ENCODE data around the gene C19orf53.

Gene C19orf53

DNA sequence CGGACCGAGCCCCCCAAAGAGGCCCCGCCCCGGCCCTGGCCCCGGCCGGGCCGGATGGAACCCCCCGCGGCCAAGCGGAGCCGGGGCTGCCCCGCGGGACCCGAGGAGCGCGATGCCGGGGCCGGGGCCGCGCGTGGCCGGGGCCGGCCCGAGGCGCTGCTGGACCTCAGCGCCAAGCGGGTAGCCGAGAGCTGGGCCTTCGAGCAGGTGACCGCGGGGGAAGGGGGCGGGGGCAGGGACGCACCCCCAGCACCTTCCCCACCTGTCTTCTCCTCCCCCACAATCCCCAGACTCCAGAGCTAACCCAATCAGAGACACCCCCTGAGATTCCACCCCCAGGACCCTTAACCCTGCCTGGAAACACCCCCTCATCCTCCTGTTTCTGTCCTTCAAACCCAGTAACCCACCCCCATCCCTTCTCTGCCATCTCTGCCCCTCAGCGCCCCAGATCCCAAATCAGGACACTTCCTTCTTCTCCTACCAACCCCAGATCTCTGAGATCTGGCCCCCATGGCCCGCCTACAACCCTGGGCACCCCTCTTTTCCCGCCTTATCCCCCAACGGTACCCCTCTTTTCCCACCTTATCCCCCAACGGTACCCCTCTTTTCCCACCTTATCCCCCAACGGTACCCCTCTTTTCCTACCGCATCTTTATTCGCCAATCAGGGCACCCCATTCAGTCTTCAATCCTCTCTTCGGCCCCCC, 21.5 kb downstream of the C19orf53 start:
- CTCF ChIA-PET: interaction anchor here (1.4 to 2.7 kb wide), 2 partner anchors 40 to 66 kb away, joined by 4 to 11 read pairs; no protein-coding TSS in a partner anchor
- peak; percentile 45 for DNase-seq
- Mint-ChIP-seq H3K4me3 (peak overlapping the region; percentile 78), H3K36me3 (peaks cover 4% of the 10 kb centered on the region), H3K27me3 (no peaks in the 10 kb centered on the region), H3K4me1 (peaks cover 32% of the 10 kb centered on the region), H3K27ac (peak overlapping the region; percentile 86), H3K9me3 (no peaks in the 10 kb centered on the region)

DNA sequence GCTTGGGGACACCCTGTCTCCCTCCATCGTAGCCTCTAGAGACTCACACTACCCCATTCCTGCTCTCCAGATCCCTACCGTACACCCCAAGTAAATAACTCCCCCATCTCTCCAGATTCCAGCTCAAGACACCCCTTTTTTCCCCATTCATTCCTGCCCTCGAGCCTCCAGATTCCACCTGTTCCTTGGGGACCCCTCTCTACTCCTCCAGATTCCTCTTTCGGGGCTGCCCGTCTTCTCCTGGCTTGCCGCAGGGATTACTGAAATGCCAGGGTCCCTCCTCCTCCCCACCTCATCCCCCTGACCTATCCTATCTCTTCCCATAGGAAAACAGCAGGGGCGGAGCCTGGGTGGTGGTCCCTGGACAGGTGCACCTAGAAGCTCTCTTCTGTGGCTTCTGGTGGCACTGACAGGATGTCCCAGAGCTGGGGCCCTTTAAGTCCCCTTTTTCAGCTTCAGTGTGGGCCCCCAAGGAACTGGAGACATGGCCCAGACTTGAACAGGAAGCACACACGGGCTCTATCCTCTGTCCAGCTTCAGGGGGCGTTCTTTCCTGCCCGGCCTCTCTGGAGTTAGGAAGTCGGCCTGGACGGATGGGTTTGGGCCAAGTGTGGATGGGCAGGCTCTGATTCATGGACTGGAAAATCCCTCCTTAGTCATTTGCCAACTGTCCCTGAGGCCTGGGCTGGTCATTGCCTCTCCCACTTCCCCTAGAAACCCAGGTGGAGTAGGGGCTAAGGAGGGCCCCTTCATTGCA, 22.2 kb downstream of the C19orf53 start:
- no peaks in the 10 kb centered on the region for H3K27me3 Mint-ChIP-seq
- peaks cover 6% of the 10 kb centered on the region for H3K36me3 Mint-ChIP-seq
- DNase-seq: no peak
- peak overlapping the region; percentile 86 for H3K27ac Mint-ChIP-seq
- CTCF ChIA-PET: interaction anchor here (1.4 to 2.1 kb wide), 3 partner anchors 40 to 65 kb away, joined by 4 to 9 read pairs (median 6); no protein-coding TSS in a partner anchor
- H3K4me3 Mint-ChIP-seq: peak overlapping the region; percentile 78
- peaks cover 32% of the 10 kb centered on the region for H3K4me1 Mint-ChIP-seq
- no peaks in the 10 kb centered on the region for H3K9me3 Mint-ChIP-seq

DNA sequence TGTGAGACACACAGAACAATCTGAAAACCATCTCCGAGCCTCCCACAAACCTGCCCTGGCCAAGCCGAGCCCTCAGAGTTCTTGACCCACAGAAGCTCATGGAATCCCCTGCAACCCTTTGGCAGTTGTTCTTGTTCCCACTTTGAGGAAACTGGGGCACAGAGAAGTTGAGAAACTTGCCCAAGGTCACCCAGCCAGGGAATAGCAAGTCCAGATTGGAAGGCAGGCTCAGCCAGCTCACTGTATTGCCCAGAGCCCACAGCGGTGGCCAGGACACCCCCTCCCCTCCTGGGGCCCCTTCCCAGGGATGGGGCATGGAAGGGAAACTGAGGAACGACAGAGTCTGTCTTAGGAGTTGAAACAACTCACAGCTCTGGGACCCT, 22.8 kb downstream of the C19orf53 start:
- DNase-seq: no peak
- Mint-ChIP-seq H3K4me3 (peak overlapping the region; percentile 78), H3K27ac (peak overlapping the region; percentile 21), H3K4me1 (peaks cover 32% of the 10 kb centered on the region), H3K27me3 (no peaks in the 10 kb centered on the region), H3K36me3 (peaks cover 6% of the 10 kb centered on the region), H3K9me3 (no peaks in the 10 kb centered on the region)
- CTCF ChIA-PET: interaction anchor here (1.8 to 2.1 kb wide), 2 partner anchors 39 to 65 kb away, joined by 6 to 9 read pairs; no protein-coding TSS in a partner anchor

DNA sequence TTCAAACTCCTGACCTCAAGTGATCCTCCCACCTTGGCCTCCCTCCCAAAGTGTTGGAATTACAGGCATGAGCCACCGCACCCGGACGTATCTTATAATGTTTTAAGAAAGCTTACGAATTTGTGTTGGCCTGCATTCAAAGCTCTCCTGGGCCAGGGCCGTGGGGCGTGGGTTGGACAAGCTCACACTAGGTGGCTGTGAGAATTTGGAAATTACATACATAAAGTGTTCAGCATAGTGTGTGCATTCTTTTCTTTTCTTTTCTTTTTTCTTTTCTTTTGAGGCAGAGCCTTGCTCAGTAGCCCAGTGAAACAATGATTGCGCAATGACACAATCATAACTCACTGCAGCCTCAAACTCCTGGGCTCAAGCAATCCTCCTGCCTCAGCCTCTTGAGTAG, 23.6 kb downstream of the C19orf53 start:
- no peak overlapping the region for H3K27ac Mint-ChIP-seq
- CTCF ChIA-PET: interaction anchor here (1.8 to 2.1 kb wide), 2 partner anchors 39 to 64 kb away, joined by 6 to 9 read pairs; no protein-coding TSS in a partner anchor

DNA sequence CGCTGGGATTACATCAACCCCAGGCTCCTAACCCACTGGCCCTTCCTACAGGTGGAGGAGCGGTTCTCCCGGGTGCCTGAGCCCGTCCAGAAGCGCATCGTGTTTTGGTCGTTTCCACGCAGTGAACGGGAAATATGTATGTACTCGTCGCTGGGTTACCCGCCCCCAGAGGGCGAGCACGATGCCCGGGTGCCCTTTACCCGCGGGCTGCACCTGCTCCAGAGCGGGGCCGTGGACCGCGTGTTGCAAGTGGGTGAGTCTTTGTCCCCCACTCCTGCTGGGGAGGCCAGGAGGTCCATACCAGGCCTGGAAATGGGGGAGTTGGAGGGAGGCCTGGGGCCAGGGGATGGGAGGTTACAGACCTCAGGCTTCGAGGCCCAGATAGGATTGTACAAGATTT, 25.4 kb downstream of the C19orf53 start:
- Mint-ChIP-seq H3K4me1 (peaks cover 23% of the 10 kb centered on the region), H3K36me3 (peaks cover 9% of the 10 kb centered on the region), H3K27ac (no peak overlapping the region), H3K4me3 (no peak overlapping the region), H3K9me3 (no peaks in the 10 kb centered on the region), H3K27me3 (no peaks in the 10 kb centered on the region)
- no peak for DNase-seq
- CTCF ChIA-PET: no interaction called here

More for the DNA sequence above, 23.6 kb downstream of the C19orf53 start:
- DNase-seq: no peak
- no peaks in the 10 kb centered on the region for H3K9me3 Mint-ChIP-seq
- peaks cover 32% of the 10 kb centered on the region for H3K4me1 Mint-ChIP-seq
- H3K36me3 Mint-ChIP-seq: peaks cover 9% of the 10 kb centered on the region
- H3K4me3 Mint-ChIP-seq: no peak overlapping the region
- no peaks in the 10 kb centered on the region for H3K27me3 Mint-ChIP-seq

DNA sequence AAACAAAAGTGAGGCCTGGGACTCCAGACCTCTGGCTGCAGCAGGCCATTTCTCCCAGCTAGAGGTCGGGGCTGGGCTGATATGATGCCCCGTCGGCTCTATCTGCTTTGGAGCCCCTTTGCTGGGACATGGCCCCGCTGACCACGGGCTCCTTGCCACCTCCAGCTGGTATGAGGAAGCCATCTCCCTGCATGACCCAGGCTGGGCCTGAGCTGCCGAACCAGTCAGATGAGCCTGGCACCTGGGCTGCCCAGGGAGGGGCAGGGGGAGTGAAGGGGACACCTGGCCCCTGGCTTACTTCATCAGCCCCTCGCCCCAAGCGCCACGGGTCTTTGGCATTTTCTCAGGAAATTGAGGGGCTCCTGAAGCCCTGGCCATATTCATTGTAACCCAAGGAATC, 28.8 kb downstream of the C19orf53 start:
- CTCF ChIA-PET: interaction anchor here (0.7 kb wide), 1 partner anchor 11 kb away, joined by 3 read pairs; no protein-coding TSS in a partner anchor
- no peaks in the 10 kb centered on the region for H3K27me3 Mint-ChIP-seq
- H3K4me3 Mint-ChIP-seq: no peak overlapping the region
- no peak for DNase-seq
- no peak overlapping the region for H3K27ac Mint-ChIP-seq
- H3K36me3 Mint-ChIP-seq: peaks cover 11% of the 10 kb centered on the region
- peaks cover 3% of the 10 kb centered on the region for H3K4me1 Mint-ChIP-seq
- H3K9me3 Mint-ChIP-seq: no peaks in the 10 kb centered on the region

DNA sequence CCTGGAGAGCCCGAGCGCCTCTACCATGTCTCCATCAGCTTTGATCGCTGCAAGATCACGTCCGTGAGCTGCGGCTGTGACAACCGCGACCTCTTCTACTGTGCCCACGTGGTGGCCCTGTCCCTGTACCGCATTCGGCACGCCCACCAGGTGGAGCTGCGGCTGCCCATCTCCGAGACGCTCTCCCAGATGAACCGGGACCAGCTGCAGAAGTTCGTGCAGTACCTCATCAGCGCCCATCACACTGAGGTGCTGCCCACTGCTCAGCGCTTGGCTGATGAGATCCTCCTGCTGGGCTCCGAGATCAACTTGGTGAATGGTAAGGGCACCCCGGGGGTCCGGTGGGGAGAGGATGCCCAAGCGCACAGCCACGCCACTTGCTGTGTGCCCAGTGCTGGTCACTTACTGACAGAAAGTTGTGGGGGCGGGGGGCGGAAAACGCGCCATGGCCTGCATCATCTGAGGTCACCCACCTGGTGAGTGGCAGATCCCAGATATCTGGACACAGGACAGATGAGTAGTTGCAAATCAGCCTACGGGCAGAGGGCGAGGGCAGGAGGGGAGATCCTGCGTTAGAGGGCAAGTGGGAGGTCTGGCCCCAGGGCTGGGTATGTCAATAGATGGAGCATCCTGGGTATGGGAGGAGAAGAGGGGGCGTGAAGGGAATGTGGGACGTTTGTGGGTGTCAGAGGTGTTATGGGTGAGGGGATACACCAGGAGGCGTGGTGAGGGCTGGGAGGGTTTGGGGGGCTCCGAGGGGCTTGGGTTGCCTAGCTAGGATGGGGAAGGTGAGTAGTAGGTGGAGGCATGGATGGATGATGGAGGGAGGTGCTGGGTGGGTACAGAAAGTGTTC, 30.8 kb downstream of the C19orf53 start:
- no peak overlapping the region for H3K4me3 Mint-ChIP-seq

DNA sequence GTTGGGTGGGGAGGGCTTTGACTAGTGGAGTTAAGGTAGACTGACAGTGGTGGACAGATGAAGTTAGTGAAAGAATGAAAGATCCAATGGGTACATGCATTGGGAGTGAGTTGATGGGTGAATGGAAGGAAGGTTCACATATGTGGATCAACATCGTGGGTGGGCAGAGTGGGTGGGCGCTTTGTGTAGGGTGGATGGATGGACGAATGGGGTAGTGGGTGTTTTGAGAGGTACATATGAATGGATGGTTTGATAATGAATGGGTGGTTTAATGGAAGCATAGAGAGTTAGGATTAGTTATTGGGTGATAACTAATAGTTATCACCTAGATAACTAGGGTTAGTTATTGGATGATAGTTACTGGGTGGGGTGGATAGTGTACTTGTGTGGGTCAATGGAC, 32.5 kb downstream of the C19orf53 start:
- Mint-ChIP-seq H3K4me1 (peaks cover 3% of the 10 kb centered on the region), H3K27ac (no peak overlapping the region), H3K36me3 (peaks cover 12% of the 10 kb centered on the region), H3K4me3 (no peak overlapping the region), H3K9me3 (no peaks in the 10 kb centered on the region), H3K27me3 (no peaks in the 10 kb centered on the region)
- no peak for DNase-seq
- CTCF ChIA-PET: no interaction called here

More for the DNA sequence above, 30.8 kb downstream of the C19orf53 start:
- H3K27me3 Mint-ChIP-seq: no peaks in the 10 kb centered on the region
- H3K36me3 Mint-ChIP-seq: peaks cover 15% of the 10 kb centered on the region
- H3K27ac Mint-ChIP-seq: no peak overlapping the region
- CTCF ChIA-PET: no interaction called here
- H3K9me3 Mint-ChIP-seq: no peaks in the 10 kb centered on the region
- DNase-seq: no peak
- H3K4me1 Mint-ChIP-seq: peaks cover 3% of the 10 kb centered on the region

DNA sequence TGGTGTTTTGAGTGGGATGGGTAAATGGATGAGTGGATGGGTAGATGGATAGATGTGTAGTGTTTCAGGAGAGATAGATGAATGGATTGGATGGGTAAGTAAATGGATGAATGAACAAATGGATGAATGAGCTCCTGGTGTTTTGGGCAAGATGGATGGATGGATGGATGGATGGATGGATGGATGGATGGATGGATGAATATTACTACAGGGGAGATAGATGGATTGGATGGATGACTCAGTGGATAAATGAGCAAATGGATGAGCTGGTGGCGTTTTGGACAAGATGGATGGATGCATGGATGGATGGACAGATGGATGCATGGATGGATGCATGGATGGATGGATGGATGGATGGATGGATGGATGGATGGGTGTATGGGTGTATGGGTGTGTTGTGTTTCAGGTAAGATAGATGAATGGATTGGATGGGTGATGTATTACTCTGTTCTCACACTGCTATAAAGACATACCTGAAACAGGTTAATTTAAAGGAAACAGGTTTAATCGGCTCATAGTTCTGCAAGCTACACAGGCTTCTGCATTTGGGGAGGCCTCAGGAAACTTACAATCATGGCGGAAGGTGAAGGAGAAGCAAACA, 33.3 kb downstream of the C19orf53 start:
- Mint-ChIP-seq H3K27ac (no peak overlapping the region), H3K9me3 (no peaks in the 10 kb centered on the region), H3K4me1 (peaks cover 3% of the 10 kb centered on the region), H3K36me3 (peaks cover 12% of the 10 kb centered on the region), H3K4me3 (no peak overlapping the region), H3K27me3 (no peaks in the 10 kb centered on the region)
- DNase-seq: no peak
- CTCF ChIA-PET: no interaction called here

DNA sequence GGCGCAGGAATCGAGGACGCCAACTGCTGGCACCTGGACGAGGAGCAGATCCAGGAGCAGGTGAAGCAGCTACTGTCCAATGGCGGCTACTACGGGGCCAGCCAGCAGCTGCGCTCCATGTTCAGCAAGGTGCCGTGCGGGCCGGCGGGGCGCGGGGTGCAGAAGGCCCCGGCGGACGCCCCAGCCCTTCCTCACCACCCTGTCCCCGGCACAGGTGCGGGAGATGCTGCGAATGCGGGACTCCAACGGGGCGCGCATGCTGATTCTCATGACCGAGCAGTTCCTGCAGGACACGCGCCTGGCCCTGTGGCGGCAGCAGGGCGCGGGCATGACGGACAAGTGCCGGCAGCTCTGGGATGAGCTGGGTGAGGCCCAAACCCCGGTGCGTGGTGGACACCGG, 34.6 kb downstream of the C19orf53 start:
- Mint-ChIP-seq H3K27me3 (no peaks in the 10 kb centered on the region), H3K27ac (no peak overlapping the region), H3K4me3 (no peak overlapping the region), H3K4me1 (peaks cover 3% of the 10 kb centered on the region), H3K9me3 (no peaks in the 10 kb centered on the region), H3K36me3 (peaks cover 17% of the 10 kb centered on the region)
- CTCF ChIA-PET: no interaction called here
- no peak for DNase-seq

DNA sequence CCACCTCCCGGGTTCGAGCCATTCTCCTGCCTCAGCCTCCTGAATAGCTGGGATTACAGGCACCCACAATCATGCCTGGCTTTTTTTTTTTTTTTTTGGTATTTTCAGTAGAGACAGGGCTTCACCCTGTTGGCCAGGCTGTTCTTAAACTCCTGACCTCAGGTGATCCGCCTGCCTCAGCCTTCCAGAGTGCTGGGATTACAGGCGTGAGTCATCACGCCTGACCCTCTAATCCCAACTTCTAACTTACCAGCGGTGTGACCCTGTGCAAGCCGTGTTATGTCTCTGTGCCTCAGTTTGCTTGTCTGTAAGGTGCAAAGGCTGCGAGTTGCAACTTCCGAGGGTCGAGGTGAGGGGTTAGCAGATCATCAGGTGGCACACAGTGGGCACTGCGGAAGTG, 38.3 kb downstream of the C19orf53 start:
- CTCF ChIA-PET: no interaction called here
- Mint-ChIP-seq H3K36me3 (peaks cover 15% of the 10 kb centered on the region), H3K27me3 (no peaks in the 10 kb centered on the region), H3K9me3 (no peaks in the 10 kb centered on the region), H3K27ac (no peak overlapping the region), H3K4me1 (peaks cover 5% of the 10 kb centered on the region), H3K4me3 (no peak overlapping the region)
- DNase-seq: no peak

DNA sequence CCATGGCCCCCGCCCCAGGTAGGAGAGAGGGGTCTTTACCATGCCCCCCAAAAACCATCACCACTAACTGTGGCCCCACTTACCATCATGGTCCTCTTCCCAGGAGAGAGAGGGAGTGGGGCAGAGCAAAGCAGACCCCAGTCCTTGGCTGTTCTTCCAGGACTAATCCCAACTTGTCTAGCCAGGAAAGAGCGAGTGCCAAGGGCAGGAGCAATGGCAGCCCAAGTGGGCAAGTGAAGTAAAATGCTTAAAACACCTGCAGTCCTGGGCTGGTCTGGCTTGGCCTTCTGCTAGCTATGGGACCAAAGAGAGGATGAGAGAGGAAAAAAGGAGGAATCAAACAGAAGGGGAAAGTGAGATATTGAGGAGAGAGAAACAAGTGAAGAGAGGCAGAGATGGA, 38.9 kb downstream of the C19orf53 start:
- no peak for DNase-seq
- peaks cover 15% of the 10 kb centered on the region for H3K36me3 Mint-ChIP-seq
- no peak overlapping the region for H3K4me3 Mint-ChIP-seq
- H3K9me3 Mint-ChIP-seq: no peaks in the 10 kb centered on the region
- H3K27me3 Mint-ChIP-seq: no peaks in the 10 kb centered on the region
- CTCF ChIA-PET: no interaction called here
- H3K27ac Mint-ChIP-seq: no peak overlapping the region
- peaks cover 5% of the 10 kb centered on the region for H3K4me1 Mint-ChIP-seq

DNA sequence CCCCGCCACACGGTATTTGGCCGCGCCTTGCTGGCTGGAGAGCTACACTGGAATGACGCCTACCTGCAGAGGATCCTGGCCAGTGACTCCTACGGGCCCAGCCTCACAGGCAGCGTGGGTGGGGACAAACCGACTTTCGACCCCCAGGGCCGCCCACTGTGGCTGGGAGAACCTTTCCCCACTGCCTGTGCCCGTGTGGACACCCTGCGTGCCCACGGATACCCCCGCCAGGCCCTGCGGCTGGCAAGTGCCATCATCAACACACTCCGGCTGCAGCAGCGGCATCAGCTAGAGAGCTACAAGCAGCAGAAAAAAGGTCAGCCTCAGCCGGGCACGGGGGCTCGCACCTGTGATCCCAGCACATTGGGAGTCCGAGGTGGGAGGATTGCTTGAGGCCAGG, 40.3 kb downstream of the C19orf53 start:
- Mint-ChIP-seq H3K9me3 (no peaks in the 10 kb centered on the region), H3K4me1 (peaks cover 5% of the 10 kb centered on the region), H3K27ac (no peak overlapping the region), H3K27me3 (no peaks in the 10 kb centered on the region), H3K4me3 (no peak overlapping the region), H3K36me3 (peaks cover 11% of the 10 kb centered on the region)
- CTCF ChIA-PET: interaction anchor here (0.5 kb wide), 1 partner anchor 28 kb away, joined by 3 read pairs; no protein-coding TSS in a partner anchor
- DNase-seq: no peak

Measured in activated naive CD4-positive, alpha-beta T cell treated with anti-CD3 and anti-CD28 coated beads, Interleukin-2, amount 10 ng/mL, durations not matched to agents 7 days and 5 days (primary cell).